Measurements from ENCODE around the gene RPL7L1.

DNA sequence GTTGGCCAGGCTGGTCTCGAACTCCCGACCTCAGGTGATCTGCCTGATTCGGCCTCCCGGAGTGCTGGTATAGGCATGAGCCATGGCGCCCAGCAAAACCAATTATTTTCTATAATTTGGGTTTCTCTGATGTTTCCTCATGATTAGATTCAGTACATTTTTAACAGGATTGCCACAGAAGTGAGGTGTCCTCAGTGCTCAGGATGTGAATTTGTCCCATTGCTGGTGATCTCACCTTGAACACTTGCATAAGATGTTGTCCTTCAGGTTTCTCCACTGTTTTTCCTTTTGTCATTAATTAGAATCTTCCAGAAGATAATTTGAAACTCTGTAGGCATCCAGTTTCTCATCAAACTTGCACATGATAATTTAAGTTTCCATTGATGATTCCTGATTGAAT, 45.4 kb upstream of the RPL7L1 start:
- TF ChIP-seq CTCF (IDR thresholded peaks at IDR 0.05) (no peak), POLR2A (IDR thresholded peaks at IDR 0.05) (no peak)

All from thyroid gland (tissue), 4 donors.